ENCODE measurements around the gene CHCHD6.

DNA sequence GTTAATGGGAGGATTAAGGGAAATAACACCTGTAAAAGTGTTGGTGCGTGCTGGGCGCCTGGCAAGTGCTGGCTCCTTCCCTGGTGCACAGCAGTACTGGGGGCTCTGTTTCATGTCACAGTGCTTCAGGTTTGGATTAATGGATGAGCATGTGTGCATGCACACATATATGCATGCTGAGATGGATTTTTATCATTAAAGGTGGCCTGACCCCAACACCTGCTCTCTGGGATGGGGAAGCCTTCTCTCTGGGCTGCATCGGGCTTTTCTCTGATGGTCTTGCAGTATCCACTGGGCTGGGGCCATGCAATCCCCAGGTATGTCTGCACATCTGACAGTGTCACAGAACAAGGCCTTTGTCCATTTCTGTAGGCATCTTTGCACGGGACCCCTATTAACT, 151.3 kb downstream of the CHCHD6 start:
- TF ChIP-seq, protein P1, sequence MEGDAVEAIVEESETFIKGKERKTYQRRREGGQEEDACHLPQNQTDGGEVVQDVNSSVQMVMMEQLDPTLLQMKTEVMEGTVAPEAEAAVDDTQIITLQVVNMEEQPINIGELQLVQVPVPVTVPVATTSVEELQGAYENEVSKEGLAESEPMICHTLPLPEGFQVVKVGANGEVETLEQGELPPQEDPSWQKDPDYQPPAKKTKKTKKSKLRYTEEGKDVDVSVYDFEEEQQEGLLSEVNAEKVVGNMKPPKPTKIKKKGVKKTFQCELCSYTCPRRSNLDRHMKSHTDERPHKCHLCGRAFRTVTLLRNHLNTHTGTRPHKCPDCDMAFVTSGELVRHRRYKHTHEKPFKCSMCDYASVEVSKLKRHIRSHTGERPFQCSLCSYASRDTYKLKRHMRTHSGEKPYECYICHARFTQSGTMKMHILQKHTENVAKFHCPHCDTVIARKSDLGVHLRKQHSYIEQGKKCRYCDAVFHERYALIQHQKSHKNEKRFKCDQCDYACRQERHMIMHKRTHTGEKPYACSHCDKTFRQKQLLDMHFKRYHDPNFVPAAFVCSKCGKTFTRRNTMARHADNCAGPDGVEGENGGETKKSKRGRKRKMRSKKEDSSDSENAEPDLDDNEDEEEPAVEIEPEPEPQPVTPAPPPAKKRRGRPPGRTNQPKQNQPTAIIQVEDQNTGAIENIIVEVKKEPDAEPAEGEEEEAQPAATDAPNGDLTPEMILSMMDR (IDR thresholded peaks at IDR 0.05; ENCODE audit: borderline replicate concordance, extremely low read depth, low read length, poor library complexity, severe bottlenecking): no peak
- no peak for TF ChIP-seq EZH2 (IDR thresholded peaks at IDR 0.05; ENCODE audit: borderline replicate concordance, low read depth, low read length, severe bottlenecking)

All from DND-41 (cell line).